HEK293T (cell line): Measurements from ENCODE around the gene AGMO.

Experiments
- ARNT ChIP-seq: fragments of 450-650 bp; IDR thresholded peaks from 2 replicates; pipeline ENCODE4 v1.6.1; 2017; ENCODE audit warnings: mild to moderate bottlenecking
- BHLHE40 ChIP-seq: fragments of 450-650 bp; IDR thresholded peaks from 2 replicates; pipeline ENCODE4 v1.6.1; 2016; ENCODE audit warnings: mild to moderate bottlenecking, moderate library complexity, borderline replicate concordance
- CTBP1 ChIP-seq: fragments of 450-650 bp; IDR thresholded peaks from 2 replicates; pipeline ENCODE4 v1.6.1; 2016; ENCODE audit warnings: borderline replicate concordance
- ELF4 ChIP-seq: fragments of 450-650 bp; IDR thresholded peaks from 2 replicates; pipeline ENCODE4 v1.6.1; 2017; ENCODE audit warnings: antibody characterized with exemption
- FOXA1 ChIP-seq: fragments of 450-650 bp; IDR thresholded peaks from 2 replicates; pipeline ENCODE4 v1.6.1; 2016; ENCODE audit warnings: mild to moderate bottlenecking
- FOXK2 ChIP-seq: fragments of 450-650 bp; IDR thresholded peaks from 2 replicates; pipeline ENCODE4 v1.6.1; 2016; ENCODE audit warnings: mild to moderate bottlenecking
- FOXM1 ChIP-seq: fragments of 450-650 bp; IDR thresholded peaks from 2 replicates; pipeline ENCODE4 v1.6.1; 2017; ENCODE audit warnings: mild to moderate bottlenecking, borderline replicate concordance
- L3MBTL2 ChIP-seq: fragments of 450-650 bp; conservative IDR thresholded peaks from 2 replicates; pipeline ENCODE4 v1.6.1; 2016; ENCODE audit warnings: mild to moderate bottlenecking
- PKNOX1 ChIP-seq: fragments of 450-650 bp; IDR thresholded peaks from 2 replicates; pipeline ENCODE4 v1.6.1; 2016
- SP1 ChIP-seq: fragments of 450-650 bp; IDR thresholded peaks from 2 replicates; pipeline ENCODE4 v1.6.1; 2017
- SUZ12 ChIP-seq: fragments of 450-650 bp; IDR thresholded peaks from 2 replicates; pipeline ENCODE4 v1.6.1; 2016; ENCODE audit warnings: mild to moderate bottlenecking
- TARDBP ChIP-seq: fragments of 450-650 bp; IDR thresholded peaks from 2 replicates; pipeline ENCODE4 v1.6.1; 2016
- ZNF384 ChIP-seq: fragments of 450-650 bp; IDR thresholded peaks from 2 replicates; pipeline ENCODE4 v1.6.1; 2016

DNA sequence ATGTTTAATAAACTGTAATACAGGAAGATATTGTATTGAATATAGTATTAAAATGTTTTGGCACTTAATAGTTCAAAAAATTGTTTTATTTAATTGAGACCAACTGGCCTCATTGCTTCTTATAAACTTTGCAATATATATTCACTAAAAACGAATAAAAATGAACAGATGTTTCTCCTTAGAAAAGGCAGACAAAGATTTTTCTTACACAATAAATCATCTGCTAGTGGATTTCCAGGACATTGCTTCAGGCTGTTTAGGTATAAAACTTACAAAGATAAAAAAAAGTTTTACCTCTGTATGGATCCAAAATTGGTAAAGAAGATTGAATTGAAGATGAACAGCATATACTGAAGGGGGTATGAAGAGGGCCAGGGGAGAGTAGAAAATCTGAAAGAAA is 143.6 kb downstream of the AGMO start:
- no peak for TF ChIP-seq FOXM1
- TF ChIP-seq PKNOX1 = no peak
- TF ChIP-seq SP1 = no peak
- TF ChIP-seq ARNT = no peak
- TF ChIP-seq FOXK2 = no peak
- no peak for TF ChIP-seq SUZ12
- no peak for TF ChIP-seq BHLHE40
- no peak for TF ChIP-seq TARDBP
- TF ChIP-seq ELF4 = no peak
- TF ChIP-seq FOXA1 = no peak
- TF ChIP-seq L3MBTL2 = no peak
- no peak for TF ChIP-seq ZNF384
- TF ChIP-seq CTBP1 = no peak
